ENCODE measurements around the gene GRIN3B. TPM values are rescaled to one million over a fixed set of nuclear protein-coding genes. Genes with fewer than 3 reads are reported as not detected.

GRIN3B gene
- total and polyA plus RNA-seq, 2 donors (not counting 1 experiment from before 2014, with no cell fraction given), result 0.10 to 0.42 TPM

- H3K4me3 Mint-ChIP-seq, result peak overlapping the region; percentile 89
- Histone ChIP-seq H3K9ac (ENCODE audit: low read length) (peak overlapping the region; percentile 95), H3K4me2 (replicated peaks; ENCODE audit: low read depth, low read length, poor library complexity, severe bottlenecking) (peak overlapping the region; percentile 99), H3K36me3 (replicated peaks in 1 of 2; ENCODE audit: control extremely low read depth in 1 of 2, control insufficient read depth in 1 of 2, extremely low read depth in 1 of 2, insufficient read depth in 2 of 2, low read length in 1 of 2) (peaks cover 0 to 8% of the 10 kb centered on the region in 2 experiments), H3K9me3 (ENCODE audit: control extremely low read depth in 1 of 3, control insufficient read depth in 2 of 3, insufficient read depth in 1 of 3, low read length in 2 of 3) (no peaks in the 10 kb centered on the region), H3K79me2 (ENCODE audit: control insufficient read depth, insufficient read depth, low read length) (peaks cover 58% of the 10 kb centered on the region), H3K27me3 (replicated peaks in 1 of 4; ENCODE audit: control extremely low read depth in 1 of 4, control insufficient read depth in 3 of 4, insufficient read depth in 4 of 4, low read length in 3 of 4) (no peaks in the 10 kb centered on the region), H3K27ac (ENCODE audit: low read length in 2 of 2) (peak overlapping the region; percentile 55 to 99), H3K4me1 (ENCODE audit: control insufficient read depth in 2 of 2, insufficient read depth in 2 of 2, low read length in 2 of 2) (peaks cover 41 to 65% of the 10 kb centered on the region in 2 donors), H3K4me3 (ENCODE audit: control extremely low read depth in 1 of 5, extremely low read depth in 1 of 5, insufficient read depth in 1 of 5, low read depth in 2 of 5, low read length in 4 of 5) (peak overlapping the region; percentile 34 to 94 (median 87)), H4K20me1 (ENCODE audit: control insufficient read depth, insufficient read depth, low read length, poor library complexity, severe bottlenecking) (peaks cover 54% of the 10 kb centered on the region), H2AFZ (ENCODE audit: insufficient read depth, low read depth, low read length, poor library complexity, severe bottlenecking) (peak overlapping the region; percentile 56)
- H3K4me1 Mint-ChIP-seq, result peaks cover 46% of the 10 kb centered on the region
- 1% methylated on average over 60 of the region's 60 CpGs for WGBS (ENCODE audit: insufficient coverage)
- CTCF ChIA-PET, result interaction anchor here (1.4 to 1.8 kb wide), 2 partner anchors 15 to 17 kb away, joined by 3 to 4 read pairs; no protein-coding TSS in a partner anchor
- no peak for TF ChIP-seq CTCF (IDR thresholded peaks at IDR 0.05)
- no peak for TF ChIP-seq EZH2 (IDR thresholded peaks at IDR 0.05; ENCODE audit: borderline replicate concordance, insufficient read depth, low read depth, low read length, poor library complexity, severe bottlenecking)
- ATAC-seq (ENCODE audit: low read depth) (no peak), DNase-seq (peak; percentile 47)
- no peaks in the 10 kb centered on the region for H3K27me3 Mint-ChIP-seq
- intact Hi-C loops (cut with micrococcal nuclease), result loop anchor here (2.0 to 10.0 kb wide), 2 partner anchors 75 to 225 kb away; partner anchors contain the start of genes ATP5F1D, MIDN and POLR2E
- POLR2A ChIA-PET, result interaction anchor here (0.5 to 1.4 kb wide), 7 partner anchors 20 to 492 kb away, joined by 3 to 6 read pairs (median 3); partner anchors contain the start of genes ABCA7 and ARHGAP45
- no peaks in the 10 kb centered on the region for H3K9me3 Mint-ChIP-seq (ENCODE audit: insufficient read depth)
- H3K27ac Mint-ChIP-seq, result peak overlapping the region; percentile 87
Measured at GRCh38 chr19:1019980-1020867, 20.0 kb downstream of the GRIN3B start.

All from B cell (primary cell).